Left forelimb (tissue), 1 donor: Measurements from ENCODE around the gene CYGB.
"Not testable (repeated sequence)": the region's sequence is repeated elsewhere in the genome, so short reads cannot be mapped to it uniquely, and the experiment has no call there.

Experiments
- DNase-seq: peaks from one replicate; pipeline ENCODE4 v3.0.0-alpha.2; 2018; ENCODE audit warnings: low spot score

Gene CYGB

GRCh38 chr17:76538281-76538931 is 897 bp upstream of the CYGB start:
- peak; percentile 63 for DNase-seq

DNA sequence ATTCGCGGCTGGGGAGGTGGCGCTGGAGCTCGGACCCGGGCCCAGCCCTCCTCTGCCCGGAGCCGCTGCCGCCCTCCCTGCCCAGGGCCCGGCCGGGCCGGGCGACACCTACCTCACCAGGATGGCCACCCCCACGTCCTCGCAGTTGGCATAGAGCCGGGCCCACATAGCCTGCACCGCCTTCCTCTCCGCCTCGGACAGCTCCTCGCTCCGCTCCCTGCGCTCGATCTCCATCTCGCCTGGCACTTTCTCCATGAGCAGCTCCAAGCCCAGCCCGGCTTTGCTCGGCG is 276 bp downstream of the CYGB start:
- no peak for DNase-seq

GRCh38 chr17:76536511-76537287 is 810 bp downstream of the CYGB start:
- no peak for DNase-seq

GRCh38 chr17:76535788-76536510 is 1.6 kb downstream of the CYGB start:
- no peak for DNase-seq

GRCh38 chr17:76534831-76535732 is 2.4 kb downstream of the CYGB start:
- DNase-seq, result no peak

DNA sequence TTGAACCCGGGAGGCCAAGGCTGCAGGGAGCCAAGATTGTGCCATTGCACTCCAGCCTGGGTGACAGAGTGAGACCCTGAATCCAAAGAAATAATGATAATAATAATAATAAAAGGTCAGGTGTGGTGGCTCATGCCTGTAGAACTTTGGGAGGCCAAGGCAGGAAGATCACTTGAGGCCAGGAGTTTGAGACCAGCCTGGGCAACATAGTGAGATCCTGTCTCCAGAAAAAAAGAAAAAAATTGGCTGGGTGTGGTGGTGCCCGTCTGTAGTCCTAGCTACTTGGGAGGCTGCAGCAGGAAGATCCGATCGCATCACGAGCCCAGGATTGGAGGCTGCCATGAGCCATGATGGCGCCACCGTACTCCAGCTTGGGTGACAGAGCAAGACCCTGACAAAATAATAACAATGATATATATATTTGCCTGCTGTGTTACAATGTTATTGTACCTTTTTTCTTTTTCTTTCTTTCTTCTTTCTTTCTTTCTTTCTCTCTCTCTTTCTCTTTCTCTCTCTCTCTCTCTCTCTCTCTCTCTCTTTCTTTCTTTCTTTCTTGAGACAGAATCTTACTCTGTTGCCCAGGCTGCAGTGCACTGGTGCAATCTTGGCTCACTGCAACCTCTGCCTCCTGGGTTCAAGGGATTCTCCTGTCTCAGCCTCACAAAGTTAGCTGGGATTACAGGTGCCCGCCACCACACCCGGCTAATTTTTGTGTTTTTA is 3.7 kb downstream of the CYGB start:
- not testable (repeated sequence) for DNase-seq

GRCh38 chr17:76532072-76532651 is 5.3 kb downstream of the CYGB start:
- no peak for DNase-seq

- no peak for DNase-seq
Observed at GRCh38 chr17:76531486-76532038, 5.9 kb downstream of the CYGB start.

- DNase-seq, result no peak
Observed at GRCh38 chr17:76530811-76531485, 6.6 kb downstream of the CYGB start.

- DNase-seq, result no peak
Observed at GRCh38 chr17:76530095-76530723, 7.3 kb downstream of the CYGB start.

- peak; percentile 93 for DNase-seq
Observed at GRCh38 chr17:76529224-76530094, 8.1 kb downstream of the CYGB start.

DNA sequence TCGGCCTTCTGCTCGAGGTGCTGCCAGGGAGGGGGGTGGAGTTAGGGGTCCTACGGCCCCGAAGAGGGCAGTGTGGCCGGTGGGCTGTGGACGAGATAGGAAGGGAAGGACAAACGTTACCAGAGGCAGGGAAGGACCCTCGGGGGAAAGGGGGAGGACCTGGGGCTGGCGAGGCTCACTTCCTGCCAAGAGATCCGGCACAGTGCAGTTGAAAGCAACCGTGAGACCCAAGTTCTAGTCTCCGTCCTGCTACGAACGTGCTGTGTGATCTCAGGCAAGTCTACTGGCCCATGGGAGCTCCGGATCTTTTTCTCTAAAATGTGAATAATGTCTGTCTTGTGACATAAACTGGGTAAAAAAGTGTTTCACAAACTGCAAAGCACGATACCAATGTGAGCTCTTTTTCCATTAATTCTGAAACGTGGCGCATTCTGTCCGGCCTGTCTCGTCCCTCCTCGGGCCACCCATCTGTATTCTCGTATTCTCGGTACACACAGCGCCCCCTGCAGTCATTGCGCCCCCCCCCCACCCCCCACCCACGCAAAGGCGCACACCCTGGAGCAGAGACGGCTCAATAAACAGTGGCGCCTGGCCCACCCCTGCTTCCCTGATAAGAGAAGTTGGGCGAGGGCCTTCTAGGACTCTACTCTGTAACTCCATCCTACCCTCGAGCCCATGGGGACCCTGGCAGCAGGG is 8.8 kb downstream of the CYGB start:
- no peak for DNase-seq

DNA sequence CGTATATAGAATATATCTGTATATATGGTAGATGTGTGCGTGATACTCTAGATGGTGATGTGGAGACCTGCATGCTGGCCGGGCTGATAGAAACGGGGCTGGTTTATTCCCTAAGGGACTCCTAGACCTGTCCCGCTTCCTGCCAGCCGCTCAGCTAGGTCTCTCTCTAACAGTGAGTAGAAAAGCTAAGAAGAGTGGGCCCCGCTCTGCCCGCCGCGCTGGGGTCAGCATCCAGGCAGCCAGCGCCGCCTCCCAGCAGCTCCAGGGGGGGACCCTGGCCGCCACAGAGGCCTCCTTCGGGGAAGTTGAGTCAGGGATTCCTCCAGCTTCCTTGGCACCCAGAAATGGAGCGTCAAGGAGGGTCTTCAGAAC is 9.4 kb downstream of the CYGB start:
- DNase-seq, result no peak

DNA sequence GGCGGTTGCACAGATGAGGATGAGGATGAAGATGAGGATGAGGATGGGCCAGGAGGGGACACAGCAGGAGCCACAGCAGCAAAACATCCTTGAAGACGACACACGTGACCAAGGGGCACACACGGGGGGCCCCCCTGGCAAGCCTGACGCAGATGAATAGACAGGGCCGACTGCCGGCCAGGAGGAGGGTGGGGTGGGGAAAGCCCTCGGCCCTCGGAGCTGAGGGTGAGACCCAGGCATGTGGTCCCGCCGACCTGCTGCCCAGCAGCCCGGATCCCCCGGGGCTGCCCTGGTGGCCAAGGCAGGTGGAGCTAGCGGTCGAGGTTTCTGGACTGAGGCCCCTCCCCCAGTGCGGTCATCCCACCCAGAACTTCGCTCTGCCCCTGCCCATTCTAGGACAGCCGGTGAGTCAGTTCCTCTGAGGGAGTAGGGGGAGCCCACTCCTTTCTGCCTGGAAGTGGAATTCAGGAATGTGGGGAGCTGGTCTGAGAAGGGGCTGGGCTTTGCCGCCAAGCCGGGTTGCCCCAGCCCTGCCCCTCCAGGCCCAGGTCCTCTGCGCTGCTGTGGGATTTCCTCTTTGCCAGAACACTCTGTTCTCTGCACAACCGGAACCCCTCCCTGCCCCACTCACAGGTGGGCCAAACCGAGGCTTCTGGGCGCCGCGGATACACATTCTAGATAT is 9.9 kb downstream of the CYGB start:
- DNase-seq, result no peak

DNA sequence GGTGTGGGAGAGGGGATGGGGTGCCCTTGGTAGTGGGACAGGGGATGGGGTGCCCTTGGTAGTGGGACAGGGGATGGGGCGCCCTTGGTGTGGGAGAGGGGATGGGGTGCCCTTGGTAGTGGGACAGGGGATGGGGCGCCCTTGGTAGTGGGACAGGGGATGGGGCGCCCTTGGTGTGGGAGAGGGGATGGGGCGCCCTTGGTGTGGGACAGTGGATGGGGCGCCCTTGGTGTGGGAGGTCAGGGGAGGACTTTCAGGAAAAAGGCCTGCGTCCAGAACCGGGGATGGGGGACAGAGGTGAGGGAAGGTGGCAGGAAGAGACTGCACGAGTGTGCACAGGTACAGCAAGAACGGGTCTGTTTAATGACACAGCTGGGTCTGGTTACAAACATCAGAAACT is 10.5 kb downstream of the CYGB start:
- not testable (repeated sequence) for DNase-seq

GRCh38 chr17:76525513-76525833 is 12.0 kb downstream of the CYGB start:
- not testable (repeated sequence) for DNase-seq

DNA sequence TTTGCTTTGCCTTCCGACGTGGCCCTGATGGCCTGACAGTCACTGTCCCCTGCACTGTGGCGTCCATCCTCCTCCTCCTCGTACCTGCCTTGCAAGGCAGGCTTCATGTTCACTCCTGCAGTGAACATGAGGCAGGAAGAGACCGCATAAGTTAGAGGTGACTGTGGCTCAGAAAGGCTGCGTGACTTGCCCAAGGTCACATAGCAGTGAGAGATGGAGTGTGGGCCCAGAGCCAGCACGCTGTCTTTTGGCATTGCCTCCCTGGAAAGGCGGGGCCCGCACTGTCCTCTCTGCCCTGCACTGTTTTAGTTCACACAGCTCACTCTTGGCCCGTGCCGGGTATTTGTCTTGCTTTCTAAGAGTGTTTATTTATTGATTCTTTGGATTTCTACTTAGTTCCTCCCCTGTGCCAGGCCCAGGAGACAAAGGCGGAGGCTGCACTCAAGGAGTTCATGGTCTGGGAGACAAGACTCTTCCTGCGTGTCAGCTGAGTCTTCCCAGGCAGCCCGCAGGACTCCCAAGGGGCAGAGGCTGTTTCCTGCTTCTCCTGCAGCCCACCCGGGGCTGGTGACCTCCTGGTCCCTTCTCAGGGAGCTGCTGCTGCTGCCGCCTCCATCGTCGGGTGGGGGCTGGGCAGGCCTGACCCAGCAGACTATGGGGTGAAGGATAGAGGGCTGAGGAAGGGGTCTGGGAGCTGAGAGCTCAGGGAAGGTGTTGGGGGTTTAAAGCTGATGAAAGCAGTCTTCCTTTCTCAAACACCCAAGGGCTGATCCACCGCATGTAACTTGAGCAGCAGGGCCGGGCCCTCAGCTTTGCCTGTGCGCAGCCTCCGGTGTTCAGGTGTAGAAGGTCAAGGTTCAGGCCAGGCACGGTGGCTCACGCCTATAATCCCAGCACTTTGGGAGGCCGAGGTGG is 12.7 kb downstream of the CYGB start:
- DNase-seq, result no peak
